SH-SY5Y (cell line): Measurements from ENCODE around the gene BANF2.

Experiments used
- GATA2 ChIP-seq: IDR thresholded peaks from 2 replicates; pipeline ENCODE4 v1.6.1; 2011; ENCODE audit warnings: mild to moderate bottlenecking, low read depth, low read length
- GATA3 ChIP-seq: IDR thresholded peaks from 2 replicates; pipeline ENCODE4 v1.6.1; 2011; ENCODE audit warnings: low read depth, mild to moderate bottlenecking, low read length, moderate library complexity

Gene BANF2

GRCh38 chr20:17762873-17763557 is 63.2 kb downstream of the BANF2 start:
- no peak for TF ChIP-seq GATA2
- no peak for TF ChIP-seq GATA3

- TF ChIP-seq GATA2 = no peak
- no peak for TF ChIP-seq GATA3
Measured at GRCh38 chr20:17765017-17765416, 65.3 kb downstream of the BANF2 start.

GRCh38 chr20:17765584-17765983 is 65.8 kb downstream of the BANF2 start:
- TF ChIP-seq GATA3 (no peak), GATA2 (no peak)

GRCh38 chr20:17766226-17766625 is 66.5 kb downstream of the BANF2 start:
- TF ChIP-seq GATA3 (no peak), GATA2 (no peak)

DNA sequence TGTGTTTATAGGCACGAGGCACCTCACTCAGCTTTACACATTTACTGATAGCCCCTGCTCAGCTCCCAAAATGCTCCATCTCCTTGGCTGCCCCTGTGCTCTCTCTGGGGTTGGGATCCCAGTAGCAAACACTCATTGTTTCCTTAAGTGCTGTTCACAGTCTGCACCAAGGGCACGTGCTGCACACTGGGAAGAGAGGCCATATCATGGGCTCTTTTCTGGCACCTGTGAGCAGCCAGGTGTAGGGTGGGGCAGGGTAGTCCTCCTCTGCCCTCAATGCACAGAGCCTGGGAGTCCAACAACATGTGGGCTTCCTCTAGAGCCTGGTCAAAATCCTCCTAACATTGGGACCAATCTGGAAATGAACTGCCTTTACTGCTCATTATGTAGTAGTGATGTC is 67.9 kb downstream of the BANF2 start:
- TF ChIP-seq GATA2 = no peak
- no peak for TF ChIP-seq GATA3

DNA sequence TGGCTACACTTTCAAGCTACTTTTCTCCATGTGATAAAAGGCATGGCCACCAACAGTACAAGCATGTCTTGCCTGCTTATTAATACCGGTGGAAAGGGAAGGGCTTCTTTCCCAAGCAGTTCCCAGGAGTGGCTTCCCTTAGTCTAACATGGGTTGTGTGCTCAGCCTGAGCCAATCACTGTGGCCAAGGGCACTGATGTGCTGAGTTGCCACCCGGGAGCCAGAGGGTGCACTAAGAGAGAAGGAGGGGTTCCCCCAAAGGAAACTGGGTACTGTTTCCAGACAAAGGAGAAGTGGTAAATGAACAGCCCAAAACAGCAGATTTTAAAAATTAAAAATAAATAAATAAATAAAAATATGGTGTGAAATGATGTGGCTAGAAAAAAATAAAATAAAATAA is 68.5 kb downstream of the BANF2 start:
- TF ChIP-seq GATA2 = no peak
- no peak for TF ChIP-seq GATA3

DNA sequence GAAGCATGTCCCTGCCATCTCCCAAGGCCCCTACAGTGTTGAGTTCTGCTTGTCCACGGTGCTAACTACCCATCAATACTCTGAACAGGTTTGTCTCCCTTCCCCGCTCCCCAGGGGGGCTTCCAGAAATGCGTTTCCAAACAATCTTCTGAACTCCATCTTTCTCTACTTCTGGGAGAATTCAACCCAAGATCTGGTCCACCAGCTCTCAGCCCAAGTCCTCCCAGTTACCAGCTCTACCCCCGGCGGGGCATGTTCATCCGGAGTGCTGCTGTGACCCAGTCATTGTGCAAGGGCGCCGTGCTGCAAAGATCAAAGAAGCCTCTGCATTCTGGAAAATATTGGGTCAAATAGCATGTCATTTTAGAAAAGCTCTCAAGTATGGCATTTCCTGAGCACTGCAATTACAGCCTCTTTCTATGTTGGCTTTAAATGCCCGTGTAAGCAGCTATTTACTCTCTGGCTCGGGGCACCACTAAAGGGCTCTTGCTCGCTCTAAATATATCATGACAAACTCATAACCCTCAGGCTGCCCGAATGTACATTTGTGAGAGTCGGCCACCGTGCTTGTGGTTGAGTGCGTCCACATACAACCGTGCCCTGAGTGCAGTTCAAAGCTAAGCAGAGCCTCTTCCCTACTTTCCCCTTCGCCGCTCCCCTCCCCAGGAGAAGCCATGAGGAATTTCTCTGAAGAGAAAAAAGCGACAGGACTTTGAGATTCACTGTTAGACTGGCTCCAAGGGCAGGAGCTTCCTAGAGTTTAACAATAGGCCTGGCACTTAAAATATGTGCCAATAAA is 71.6 kb downstream of the BANF2 start:
- no peak for TF ChIP-seq GATA2
- no peak for TF ChIP-seq GATA3

GRCh38 chr20:17772005-17772343 is 72.2 kb downstream of the BANF2 start:
- no peak for TF ChIP-seq GATA3
- TF ChIP-seq GATA2 = no peak

DNA sequence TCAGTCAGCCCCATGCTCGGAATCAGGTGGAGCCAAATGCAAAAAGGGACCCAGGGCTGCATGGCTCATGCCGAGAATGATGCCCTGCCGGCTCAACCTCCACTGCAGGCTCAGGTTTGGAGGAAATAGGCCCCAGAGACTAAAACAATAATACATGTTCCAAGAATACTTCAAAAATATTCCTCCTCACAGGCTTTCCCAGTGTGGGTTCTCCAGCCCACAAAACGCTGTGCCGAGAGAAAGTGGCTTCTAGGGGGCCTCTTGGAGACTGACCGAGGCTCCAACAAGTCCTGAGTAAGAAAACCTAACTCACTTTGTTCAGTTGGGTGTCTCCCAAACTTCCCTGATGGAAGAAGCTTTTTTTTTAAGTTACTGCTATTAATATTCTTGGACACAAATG is 73.9 kb downstream of the BANF2 start:
- TF ChIP-seq GATA3 (no peak), GATA2 (no peak)

GRCh38 chr20:17775600-17775999 is 75.8 kb downstream of the BANF2 start:
- TF ChIP-seq GATA2 (no peak), GATA3 (no peak)

DNA sequence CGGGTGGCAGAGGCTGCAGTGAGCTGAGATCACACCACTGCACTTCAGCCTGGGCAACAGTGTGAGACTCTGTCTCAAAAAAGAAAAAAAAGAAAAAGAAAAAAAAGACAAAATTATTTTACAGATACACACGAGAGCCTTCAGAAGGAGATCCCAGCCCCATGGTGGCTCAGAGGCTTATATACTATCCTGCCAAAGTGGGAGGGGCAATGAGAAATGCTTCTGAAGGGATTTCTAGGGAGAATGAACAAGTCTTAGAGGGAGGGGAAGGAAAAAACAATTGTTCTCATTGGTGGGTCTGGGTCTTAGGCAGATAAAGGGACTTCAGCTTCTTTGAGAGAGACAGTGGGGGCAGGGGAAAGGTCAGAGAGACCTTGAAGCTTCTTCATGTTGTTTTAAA is 76.8 kb downstream of the BANF2 start:
- no peak for TF ChIP-seq GATA2
- TF ChIP-seq GATA3 = no peak

GRCh38 chr20:17782768-17783167 is 83.0 kb downstream of the BANF2 start:
- no peak for TF ChIP-seq GATA3
- TF ChIP-seq GATA2 = no peak

DNA sequence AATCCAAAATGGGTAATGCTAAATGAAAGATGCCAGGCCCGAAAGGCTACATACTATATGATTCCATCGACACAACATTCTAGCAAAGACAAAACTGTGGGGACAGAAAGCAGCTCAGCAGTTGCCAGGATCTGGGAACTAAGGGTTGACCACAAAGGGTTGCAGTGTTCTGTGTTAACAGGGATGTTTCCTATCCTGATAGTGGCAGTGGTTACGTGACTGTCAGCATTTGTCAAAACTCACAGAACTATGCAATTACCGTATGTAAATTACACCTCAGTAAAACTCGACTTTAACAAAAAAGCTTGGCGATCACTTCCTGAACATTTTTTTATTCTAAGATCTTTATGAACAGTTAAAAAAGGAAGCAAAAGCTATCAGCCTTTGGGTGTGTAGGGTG is 83.9 kb downstream of the BANF2 start:
- TF ChIP-seq GATA2 (no peak), GATA3 (no peak)

- no peak for TF ChIP-seq GATA2
- no peak for TF ChIP-seq GATA3
Measured at GRCh38 chr20:17785007-17785406, 85.2 kb downstream of the BANF2 start.
